Stimulated activated CD8-positive, alpha-beta memory T cell treated with anti-CD3 and anti-CD28 coated beads, Interleukin-7, amount 100 ng/mL, for 4 hours (primary cell): ENCODE results near the gene OSMR.

Source experiments
- DNase-seq, 2 donors: peaks; one replicate each; pipeline ENCODE4 v3.0.0-alpha.2; 2020; ENCODE audit warnings: low read depth in 2 of 2

OSMR gene

GRCh38 chr5:38845526-38846378, at the start of gene OSMR:
Gene OSMR (plus strand): TSS chr5:38846012. CDS start chr5:38869045, 23,033 bp downstream.
- no peak for DNase-seq

- no peak for DNase-seq
Measured at GRCh38 chr5:38796742-38797108, 49.1 kb upstream of the OSMR start.

- no peak for DNase-seq
Measured at GRCh38 chr5:38797838-38798237, 48.0 kb upstream of the OSMR start.

GRCh38 chr5:38799556-38800377, 46.0 kb upstream of the OSMR start:
- DNase-seq = no peak

GRCh38 chr5:38800515-38800914, 45.3 kb upstream of the OSMR start:
- DNase-seq = no peak

GRCh38 chr5:38802125-38802524, 43.7 kb upstream of the OSMR start:
- no peak for DNase-seq

GRCh38 chr5:38803246-38803645, 42.6 kb upstream of the OSMR start:
- DNase-seq = no peak

GRCh38 chr5:38806775-38807258, 39.0 kb upstream of the OSMR start:
- no peak for DNase-seq

- DNase-seq = no peak
Measured at GRCh38 chr5:38807570-38808483, 38.0 kb upstream of the OSMR start.

GRCh38 chr5:38808666-38809343, 37.0 kb upstream of the OSMR start:
- no peak for DNase-seq

GRCh38 chr5:38809388-38810359, 36.1 kb upstream of the OSMR start:
- DNase-seq = no peak

GRCh38 chr5:38814879-38815278, 30.9 kb upstream of the OSMR start:
- DNase-seq = no peak

- no peak for DNase-seq
Measured at GRCh38 chr5:38816083-38817030, 29.5 kb upstream of the OSMR start.

GRCh38 chr5:38821679-38822078, 24.1 kb upstream of the OSMR start:
- DNase-seq = no peak

GRCh38 chr5:38823503-38823902, 22.3 kb upstream of the OSMR start:
- no peak for DNase-seq

GRCh38 chr5:38824821-38825220, 21.0 kb upstream of the OSMR start:
- no peak for DNase-seq

- no peak for DNase-seq
Measured at GRCh38 chr5:38825494-38825893, 20.3 kb upstream of the OSMR start.

GRCh38 chr5:38827525-38827924, 18.3 kb upstream of the OSMR start:
- no peak for DNase-seq
